Activated T-helper 1 cell treated with Interleukin-2 at 50 U/mL for 16 hours (primary cell): ENCODE measurements around the gene GAREM1.

Experiments
- DNase-seq: peaks from one replicate; pipeline ENCODE4 v3.0.0-alpha.2; 2020; ENCODE audit warnings: low read depth

The GAREM1 gene

DNA sequence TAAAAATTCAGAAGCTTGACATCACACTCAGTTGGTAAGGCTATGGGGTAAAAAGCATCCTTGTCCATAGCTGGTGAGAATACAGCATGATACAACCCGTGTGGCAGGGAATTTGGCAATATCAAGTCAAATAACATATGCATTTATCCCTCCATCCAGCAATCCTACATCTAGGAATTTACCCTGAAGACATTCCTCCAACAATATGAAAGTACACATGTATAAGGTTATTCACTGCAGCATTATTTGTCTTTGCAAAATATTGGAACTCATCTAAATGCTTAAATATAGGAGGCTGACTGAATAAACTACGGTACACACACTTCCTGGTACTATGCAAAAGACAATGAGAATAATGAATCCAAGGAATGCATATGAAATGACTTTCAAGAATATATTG, 179.9 kb downstream of the GAREM1 start:
- DNase-seq, result no peak

DNA sequence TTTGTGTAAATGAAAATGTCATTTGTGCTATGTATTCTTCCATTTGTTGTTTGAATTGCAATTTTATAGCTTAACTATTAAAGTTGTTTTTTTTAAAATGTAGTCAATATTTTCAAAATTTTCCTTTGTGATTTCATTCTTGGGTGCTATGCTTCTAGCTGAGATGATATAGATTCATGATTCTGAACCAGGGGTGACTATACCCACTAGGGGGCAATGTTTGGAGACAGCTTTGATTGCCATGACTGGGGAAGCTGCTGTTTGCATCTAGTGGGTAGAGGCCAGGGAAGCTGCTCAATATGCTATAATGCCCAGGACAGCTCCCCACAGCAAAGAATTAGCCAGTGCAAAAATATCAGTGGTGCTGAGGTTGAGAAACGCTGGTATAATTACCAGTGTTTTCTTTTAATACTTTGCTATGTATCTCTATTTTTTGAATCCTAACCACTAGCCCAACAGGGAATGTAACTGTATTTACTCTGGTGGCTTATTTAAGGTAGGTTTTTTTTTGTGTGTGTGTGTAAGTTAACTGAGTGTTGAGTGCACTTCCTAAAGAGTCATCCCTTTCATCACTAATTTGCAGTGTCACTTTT, 181.1 kb downstream of the GAREM1 start:
- no peak for DNase-seq

DNA sequence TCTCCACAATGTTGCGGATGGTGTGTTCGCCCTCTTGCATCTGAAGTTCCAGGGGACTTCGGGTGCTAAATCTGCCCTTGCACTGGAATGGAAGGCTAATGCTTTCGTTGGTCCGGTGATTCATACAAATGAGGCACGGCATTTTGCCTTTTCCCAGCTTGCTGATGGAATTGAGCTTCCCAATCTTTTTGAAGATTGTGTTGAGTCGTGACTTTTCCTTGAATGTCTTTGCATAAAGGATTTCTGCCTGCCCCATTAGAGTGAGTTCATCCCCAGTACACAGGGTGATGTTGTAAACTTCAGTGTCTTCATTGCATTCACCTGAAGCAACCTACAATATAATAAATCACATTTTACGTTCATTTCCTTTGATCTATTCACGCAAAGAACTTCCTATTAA, 182.8 kb downstream of the GAREM1 start:
- DNase-seq, result no peak

DNA sequence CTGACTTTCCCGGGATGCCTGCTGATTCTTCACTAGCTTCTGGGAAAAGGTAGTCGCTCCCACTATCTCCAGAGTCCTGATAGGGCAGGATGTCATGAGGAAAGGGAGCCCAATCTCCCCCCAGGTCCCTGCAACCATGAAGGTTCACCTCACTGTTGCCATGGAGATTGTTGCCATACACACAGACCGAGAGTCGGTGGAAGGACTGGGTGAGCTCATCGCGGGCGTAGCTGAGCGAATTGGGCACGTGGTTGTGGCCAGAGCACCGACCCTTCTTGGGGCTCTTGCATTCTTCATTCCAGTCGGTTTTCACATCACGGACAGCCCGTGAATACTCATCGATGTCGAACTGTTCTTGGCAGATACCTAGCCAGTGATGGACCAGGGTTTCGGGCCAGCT, 183.4 kb downstream of the GAREM1 start:
- no peak for DNase-seq

DNA sequence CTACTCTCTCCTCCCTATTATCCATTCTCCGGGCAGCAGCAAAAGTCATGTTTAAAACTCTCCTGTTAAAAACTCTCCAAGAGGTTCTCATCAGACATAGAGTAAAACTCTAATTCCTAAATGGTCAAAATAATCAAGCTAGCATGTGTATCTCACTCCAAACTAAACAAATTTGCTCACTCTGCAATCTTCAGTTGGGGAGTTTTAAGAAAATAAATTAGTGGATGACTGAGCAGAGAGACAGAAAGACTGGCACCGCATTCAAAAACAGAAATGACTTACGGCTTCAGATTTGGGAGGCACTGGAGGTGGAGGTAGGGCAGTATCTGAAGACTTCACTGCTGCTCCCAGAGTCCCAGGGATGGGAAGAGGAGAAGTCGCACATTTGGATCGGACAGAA, 183.9 kb downstream of the GAREM1 start:
- DNase-seq, result no peak

DNA sequence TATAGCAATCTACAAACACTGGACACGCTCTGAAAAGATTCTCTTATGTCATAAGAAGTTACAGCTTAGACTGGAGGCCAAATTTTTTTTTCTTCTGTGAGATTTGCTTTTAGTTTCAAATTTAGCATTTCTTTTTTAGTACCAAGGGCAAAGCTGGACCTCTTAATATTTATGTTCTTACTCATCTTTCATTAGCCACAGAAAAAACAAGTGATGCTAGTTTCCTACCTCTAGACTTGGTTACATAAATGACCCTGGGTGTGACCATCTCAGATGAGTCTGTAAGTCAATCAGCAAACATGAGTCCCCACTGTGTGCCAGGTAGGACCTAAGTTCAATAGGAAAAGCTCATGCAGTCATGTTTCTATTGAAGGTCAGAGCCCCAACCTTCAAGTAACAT, 186.4 kb downstream of the GAREM1 start:
- no peak for DNase-seq

DNA sequence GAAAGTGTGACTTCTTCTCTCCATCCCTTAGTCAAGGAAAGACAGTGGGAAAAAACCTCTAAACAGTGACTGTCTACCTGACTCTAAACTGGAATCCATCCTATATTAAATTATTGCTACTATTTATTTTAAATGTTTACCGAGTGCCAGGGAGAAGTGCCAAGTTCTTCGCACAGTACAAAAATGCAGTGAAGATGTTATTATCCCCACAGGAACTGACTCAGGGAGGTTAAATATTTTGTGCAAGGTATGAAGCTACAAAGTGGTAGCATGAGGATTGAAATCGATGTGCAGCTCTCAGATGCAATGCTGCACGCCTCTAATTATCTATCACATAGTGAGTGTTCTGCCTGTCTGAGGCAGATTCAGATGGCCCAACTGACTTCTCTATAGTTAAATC, 189.8 kb downstream of the GAREM1 start:
- no peak for DNase-seq

DNA sequence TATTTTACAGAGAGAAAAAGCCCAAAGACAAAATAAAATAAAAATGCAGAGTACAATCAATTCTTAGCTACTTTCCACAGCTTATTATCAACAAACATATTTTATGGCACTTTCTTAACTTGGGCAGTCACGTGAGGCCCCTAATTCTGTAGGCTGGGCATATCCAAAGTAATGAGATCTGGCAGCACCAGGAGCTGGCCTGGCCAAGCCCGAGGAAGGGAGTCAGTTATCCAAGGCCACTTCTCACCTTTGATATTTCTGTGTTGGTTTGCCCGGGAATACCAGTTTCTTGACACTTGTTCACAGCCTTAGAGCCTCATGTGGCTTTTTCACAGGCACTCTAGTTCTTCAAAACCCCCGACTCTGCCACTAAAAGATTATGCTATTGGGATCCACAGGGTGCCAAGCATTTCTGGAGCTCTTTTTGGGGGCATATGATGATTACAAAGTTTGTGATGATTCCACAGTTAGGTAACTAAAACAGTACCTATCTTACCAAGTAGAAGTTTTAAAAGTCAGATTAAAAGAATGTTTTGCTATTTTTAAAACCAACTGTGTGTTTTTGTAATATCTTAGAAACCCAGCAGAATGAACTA, 190.4 kb downstream of the GAREM1 start:
- DNase-seq, result no peak

DNA sequence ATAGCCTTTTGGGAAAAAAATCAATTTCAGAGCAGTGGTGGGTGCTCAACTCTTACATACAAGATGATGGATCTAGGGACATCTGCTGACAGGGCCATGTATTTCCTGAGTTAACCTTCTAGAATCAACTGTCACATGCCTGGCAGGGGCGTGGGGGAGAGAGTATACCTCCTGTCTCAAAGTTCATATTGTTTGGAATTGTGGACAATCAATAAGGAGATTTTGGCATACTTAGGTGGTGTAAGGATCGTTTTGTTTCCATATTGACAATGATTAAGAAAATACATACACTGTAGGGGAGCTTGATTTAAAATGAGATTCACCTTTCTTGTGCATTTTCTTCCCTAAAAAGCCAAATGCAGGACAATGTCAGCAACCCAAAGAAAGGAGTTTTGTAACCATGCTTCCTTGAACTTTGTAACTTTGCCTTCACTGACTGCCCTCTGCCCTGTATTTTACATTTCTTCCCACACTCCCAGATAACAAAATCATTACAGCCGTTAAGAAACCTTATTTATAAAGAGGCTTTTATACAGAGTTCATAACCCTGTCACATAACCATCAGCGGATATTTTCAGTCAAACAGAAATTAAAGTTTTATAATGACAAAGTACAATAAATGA, 192.4 kb downstream of the GAREM1 start:
- DNase-seq, result no peak

DNA sequence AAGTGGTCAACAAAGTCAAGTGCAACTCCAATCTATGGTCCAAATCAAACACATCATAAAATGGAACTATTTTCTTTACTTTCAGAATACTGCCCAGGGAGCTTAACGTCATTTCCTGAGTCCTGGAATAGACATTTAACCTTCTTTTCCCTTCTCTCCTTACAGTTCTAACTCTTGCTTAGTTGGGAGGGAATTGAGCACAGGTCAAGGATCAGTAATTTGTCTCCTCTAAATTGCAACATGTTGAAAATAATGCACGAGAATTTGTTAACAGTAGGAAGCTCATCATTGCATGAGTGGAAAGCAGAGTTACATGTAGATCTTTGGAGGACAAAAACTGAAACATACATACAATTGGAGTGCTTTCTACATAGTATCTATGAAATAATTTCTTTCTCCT, 193.1 kb downstream of the GAREM1 start:
- DNase-seq, result no peak

DNA sequence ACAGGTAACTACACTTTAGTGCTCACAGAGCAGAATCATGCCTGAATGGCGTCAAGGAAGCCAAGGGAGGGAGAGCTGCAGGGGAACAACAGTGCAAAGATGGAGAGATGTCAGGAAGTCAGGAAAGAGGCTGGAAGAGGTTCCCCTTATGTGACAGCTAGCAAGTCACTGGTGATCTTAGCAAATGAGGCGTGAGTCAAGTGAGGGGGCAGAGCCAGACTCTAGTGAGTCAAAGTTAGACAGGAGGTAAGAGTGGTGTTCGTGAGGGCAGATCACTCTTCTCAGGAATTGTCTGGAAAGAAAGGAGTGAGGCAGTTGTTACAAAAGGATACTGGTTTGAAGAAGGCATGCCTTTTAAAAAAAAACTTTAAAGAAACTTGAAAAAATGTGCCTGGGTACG, 193.8 kb downstream of the GAREM1 start:
- no peak for DNase-seq

DNA sequence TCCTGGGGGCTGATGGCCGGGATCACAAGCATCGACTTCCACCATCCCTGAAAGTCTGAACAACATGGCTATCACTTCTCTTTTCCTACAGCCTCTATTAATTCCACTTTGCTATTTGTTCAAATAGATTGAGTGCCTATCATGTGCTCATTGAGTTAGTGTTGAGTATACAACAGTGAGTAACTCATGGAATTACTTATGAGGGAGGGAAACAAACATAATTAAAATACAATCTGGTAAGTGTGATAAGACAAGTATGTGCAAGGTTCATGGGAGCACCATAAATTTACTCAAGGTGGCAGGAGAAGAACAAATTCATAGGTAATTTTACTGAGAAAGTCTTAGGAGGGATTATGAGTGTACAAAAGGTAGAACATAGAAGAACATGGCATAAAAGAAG, 194.4 kb downstream of the GAREM1 start:
- no peak for DNase-seq

DNA sequence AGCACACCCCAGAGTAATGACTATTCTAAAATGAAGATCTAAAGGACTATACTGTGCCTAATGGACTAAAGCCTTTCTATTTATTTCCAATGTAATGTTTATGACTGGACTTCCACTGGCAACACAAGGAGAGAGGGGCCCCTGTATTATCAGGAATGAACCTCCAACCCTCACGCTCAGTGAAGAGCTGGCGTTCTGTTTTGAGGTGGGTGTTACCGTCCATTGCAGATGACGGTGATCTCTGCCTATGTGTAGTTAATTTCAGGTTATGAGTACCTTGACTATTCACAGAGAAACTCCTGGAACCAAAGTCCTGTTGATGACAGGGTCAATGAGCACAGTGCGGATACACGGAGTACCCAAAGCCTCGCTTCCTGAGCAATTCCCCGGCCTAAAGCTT, 195.5 kb downstream of the GAREM1 start:
- DNase-seq, result no peak

DNA sequence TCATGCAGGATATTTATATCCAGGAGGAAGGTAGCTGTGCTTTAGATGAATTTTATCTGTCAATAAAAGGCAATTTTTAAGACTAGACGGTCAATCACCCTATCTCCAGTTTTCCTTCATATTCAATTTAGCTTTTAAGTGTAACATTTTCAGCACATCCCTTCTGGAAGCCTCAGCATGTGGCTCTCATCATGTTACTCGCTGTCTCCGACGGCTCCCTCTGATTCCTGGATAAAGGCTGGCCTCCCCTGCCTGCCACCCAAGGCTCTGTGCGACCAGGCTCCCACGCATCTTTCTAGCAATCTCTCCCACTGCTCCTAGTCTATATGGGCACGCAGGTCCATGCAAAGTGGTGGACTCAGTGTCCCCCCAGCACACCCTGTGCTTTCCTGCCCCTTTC, 196.4 kb downstream of the GAREM1 start:
- no peak for DNase-seq

DNA sequence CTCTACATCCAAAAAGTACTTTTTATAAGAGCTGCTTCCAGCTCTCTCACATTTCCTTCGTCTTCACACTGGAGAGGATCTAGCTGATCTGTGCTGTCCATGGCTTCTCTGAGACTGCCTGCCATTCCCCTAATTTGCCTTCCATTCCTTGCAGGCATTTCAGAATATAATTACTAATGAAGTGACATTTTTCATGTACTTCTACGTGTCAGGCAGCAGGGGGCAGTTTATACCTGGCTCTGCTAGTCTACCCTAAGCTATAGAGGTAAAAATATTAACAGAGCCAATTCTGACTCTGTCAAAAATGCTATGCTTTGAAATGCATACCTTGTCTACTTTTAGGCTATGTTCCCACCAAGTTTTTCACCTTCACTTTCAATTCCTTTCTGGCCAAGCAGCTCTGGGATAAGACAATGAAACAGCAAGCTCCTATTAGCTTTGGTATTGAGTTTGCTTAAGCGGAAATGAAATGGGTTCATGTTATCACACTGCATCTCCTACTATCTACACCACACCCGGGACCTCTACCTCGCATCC, 198.9 kb downstream of the GAREM1 start:
- no peak for DNase-seq

DNA sequence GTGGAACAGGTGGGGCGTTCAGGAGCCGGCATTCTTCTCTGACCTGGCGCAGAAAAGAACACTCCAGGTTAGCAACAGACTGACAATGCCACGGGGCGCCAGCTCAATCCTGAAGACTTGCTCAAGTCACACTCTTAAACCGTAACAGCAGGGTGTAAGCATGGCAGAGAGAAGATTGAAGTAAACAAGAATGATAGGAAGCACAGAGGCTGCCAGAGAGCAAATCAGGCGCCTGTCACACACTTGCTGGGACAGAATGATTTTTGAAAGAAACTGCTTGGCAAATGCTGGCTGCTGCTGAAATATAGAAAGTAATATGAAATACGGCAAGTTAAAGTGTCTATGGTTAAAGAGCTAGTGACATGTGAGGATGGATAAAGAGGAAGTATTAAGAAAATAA, 200.3 kb downstream of the GAREM1 start:
- no peak for DNase-seq

DNA sequence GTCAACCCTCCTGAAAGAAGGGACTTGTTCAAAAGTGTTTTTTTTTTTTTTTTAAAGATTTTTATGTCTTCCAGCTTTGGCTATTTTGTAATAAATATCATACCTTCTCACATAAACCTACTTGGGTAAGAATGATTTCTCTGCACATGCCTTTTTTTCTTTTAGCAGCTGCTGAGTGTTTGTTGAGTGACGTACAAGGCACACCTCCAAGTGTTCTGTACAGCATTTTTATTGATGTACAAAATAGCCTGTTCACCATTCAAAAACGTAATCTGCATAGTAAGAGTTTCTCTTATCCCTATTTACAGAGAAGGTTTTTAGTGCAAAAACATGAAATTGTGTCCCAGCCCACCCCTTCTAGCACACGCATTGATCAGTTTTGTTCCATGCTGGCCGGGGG, 203.2 kb downstream of the GAREM1 start:
- DNase-seq, result no peak

DNA sequence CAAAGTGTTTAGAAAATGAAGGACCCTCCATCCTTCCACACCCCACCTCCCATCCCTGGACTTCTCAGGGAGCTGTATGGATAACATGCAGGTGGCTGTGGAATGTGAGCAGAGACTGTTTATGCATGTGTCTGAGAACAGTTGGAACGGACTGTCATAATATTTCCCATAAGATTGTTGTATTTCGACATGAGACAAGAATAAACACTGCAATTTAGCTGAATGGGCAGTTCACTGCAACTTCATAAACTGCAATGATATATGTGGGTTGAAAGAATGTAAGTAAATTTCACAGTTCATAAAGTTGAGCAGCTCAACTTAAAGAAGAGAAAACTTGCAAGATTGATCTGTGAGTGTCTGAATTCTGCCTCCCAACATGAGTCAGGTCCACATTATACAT, 206.3 kb downstream of the GAREM1 start:
- DNase-seq, result no peak

DNA sequence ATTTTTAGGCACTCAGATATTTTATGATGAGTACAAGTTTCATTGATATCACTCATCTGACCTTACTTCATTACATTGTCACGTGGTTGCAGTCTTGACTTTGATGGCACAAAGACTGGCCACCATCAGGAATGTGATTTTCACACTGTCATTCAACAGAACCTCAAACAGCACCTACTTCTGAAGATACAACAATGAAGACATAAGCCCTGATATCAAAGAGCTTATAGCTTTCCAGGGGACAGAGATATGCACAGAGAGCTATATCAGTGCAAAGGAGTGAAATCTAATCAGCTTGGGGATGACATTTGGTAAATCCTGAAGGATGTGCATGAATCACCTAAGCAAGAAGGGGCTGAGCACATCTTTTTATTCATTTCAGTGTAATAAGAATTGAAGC, 208.6 kb downstream of the GAREM1 start:
- no peak for DNase-seq

DNA sequence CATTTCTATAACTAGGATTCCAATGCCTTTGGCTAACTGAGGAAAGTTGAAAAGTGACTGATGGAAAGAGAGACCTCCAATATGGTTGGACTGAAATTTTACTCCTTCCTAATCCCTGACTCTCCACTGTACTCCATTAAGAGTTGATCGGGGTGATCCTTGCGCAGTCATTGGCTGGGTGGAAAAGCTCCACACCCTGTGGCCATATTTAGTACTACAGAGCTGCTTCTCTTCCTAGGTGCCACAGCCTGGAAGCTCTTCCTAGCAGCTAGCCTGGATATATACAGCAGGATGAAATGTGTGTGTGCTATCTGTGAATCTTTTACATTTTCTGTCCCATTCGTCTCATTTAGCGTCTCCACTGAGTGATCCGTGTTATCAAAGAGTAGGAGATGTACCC, 209.7 kb downstream of the GAREM1 start:
- DNase-seq, result no peak

DNA sequence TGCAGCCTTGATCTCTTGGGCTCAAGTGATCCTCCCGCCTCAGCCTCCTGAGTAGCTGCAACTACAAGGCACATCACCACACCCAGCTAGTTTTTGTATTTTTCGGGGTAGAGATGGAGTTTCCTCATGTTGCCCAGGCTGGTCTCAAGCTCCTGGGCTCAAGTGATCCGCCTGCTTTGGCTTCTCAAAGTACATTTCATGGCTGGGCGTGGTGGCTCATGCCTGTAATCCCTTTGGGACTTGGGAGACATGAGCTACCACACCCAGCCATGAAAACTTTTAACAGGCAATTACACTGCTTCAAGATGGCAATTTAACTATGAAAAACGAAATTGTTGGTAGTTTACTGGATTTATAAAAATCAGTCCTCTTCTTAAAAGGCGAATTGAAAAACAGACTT, 211.1 kb downstream of the GAREM1 start:
- no peak for DNase-seq

DNA sequence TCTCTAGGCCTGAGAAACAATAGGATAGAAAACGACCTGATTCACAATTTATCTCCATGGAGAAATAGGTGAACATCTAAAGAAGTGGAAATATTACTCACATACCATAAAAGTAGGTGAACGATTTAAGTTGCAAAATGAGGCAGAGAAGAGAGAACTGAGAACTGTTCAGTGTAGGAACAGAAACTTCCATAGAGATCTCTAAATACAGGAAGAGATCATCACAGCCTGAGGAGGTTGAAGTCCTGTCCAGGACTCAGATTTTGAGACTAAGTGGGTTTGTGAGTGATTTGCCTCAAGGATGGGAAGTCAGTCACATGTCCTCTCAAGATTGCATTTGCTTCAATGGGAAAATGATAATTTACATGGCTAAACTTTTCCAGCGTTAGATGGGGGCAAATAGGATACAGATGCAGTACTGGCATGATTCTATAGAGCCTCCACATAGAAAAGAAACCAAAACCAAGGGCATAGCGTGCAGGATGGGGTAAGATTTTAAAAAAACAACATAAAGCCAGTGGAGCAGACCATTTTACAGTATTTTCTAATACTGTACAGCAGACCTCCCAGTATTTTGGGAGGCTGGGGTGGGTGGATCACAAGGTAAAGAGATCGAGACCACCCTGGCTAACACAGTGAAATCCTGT, 212.0 kb downstream of the GAREM1 start:
- DNase-seq, result no peak

DNA sequence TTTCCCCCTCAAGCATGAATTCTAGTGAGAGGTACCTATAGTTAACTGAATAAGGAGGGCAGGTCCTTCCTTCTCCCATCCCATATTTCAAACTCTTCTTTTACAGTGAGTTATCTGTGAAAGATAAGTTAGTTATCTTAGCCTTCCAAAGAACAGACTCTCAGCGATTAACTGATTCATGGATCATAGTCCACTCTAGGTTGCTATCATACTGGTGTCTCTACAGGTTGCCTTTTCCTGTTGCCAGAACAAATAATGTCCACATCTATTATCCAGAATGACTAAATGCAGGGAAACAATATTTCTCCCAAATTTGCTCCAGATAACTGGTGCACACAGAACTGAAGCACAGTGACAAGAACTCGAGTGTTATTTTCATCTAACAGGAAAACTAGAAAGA, 212.5 kb downstream of the GAREM1 start:
- no peak for DNase-seq
